ENCODE measurements around the gene TNF.

- no peak for TF ChIP-seq EZH2 (IDR thresholded peaks at IDR 0.05; ENCODE audit: borderline replicate concordance, low read depth, low read length, poor library complexity, severe bottlenecking)
- no peak for TF ChIP-seq CTCF (conservative IDR thresholded peaks at IDR 0.05; ENCODE audit: low read depth, low read length)
Observed at GRCh38 chr6:31622684-31623091, 47.3 kb downstream of the TNF start.

Measured in A673 (cell line).